Neuronal stem cell (in vitro differentiated cells): ENCODE measurements around the gene GKN1.

Source experiments
- DNase-seq: peaks from one replicate; pipeline ENCODE4 v3.0.0-alpha.2; 2013; ENCODE audit warnings: low spot score
- H2AFZ ChIP-seq: one replicate; pipeline ENCODE4 v1.6.1; 2013; ENCODE audit warnings: mild to moderate bottlenecking, low read length, inconsistent platforms
- H2AK5ac ChIP-seq: 2 replicates; pipeline ENCODE4 v1.6.1; 2013; ENCODE audit warnings: low read depth, mild to moderate bottlenecking, inconsistent platforms, low read length, moderate library complexity, mixed read lengths
- H2BK120ac ChIP-seq: 2 replicates; pipeline ENCODE4 v1.6.1; 2013; ENCODE audit warnings: low read depth, mild to moderate bottlenecking, inconsistent platforms, low read length, moderate library complexity, mixed read lengths
- H2BK12ac ChIP-seq: one replicate; pipeline ENCODE4 v1.6.1; 2013; ENCODE audit warnings: low read length, inconsistent platforms
- H2BK15ac ChIP-seq: 2 replicates; pipeline ENCODE4 v1.6.1; 2013; ENCODE audit warnings: mild to moderate bottlenecking, low read length, inconsistent platforms, mixed read lengths
- H2BK5ac ChIP-seq: one replicate; pipeline ENCODE4 v1.6.1; 2013; ENCODE audit warnings: inconsistent platforms, mild to moderate bottlenecking, low read length, moderate library complexity
- H3K14ac ChIP-seq: one replicate; pipeline ENCODE4 v1.6.1; 2013; ENCODE audit warnings: low read length, inconsistent platforms
- H3K18ac ChIP-seq: 2 replicates; pipeline ENCODE4 v1.6.1; 2013; ENCODE audit warnings: low read length, inconsistent platforms
- H3K23ac ChIP-seq: 2 replicates; pipeline ENCODE4 v1.6.1; 2013; ENCODE audit warnings: low read depth, mild to moderate bottlenecking, mixed read lengths, low read length, inconsistent platforms; ENCODE audit not compliant: poor library complexity
- H3K27ac ChIP-seq: replicated peaks from 3 replicates; pipeline ENCODE4 v1.5.1; 2013; ENCODE audit warnings: low read length, inconsistent platforms
- H3K27me3 ChIP-seq, 3 experiments: 2 replicates each; pipeline ENCODE4 v1.6.1; 2013; ENCODE audit warnings: low read length in 3 of 3, mild to moderate bottlenecking in 2 of 3, inconsistent platforms in 1 of 3, low read depth in 1 of 3, mixed read lengths in 1 of 3, moderate library complexity in 1 of 3; ENCODE audit not compliant: control insufficient read depth in 3 of 3, insufficient read depth in 3 of 3
- H3K36me3 ChIP-seq, 2 donors: replicated peaks in 1 of 2; 2 replicates each; pipeline ENCODE4 v1.6.1; 2013; ENCODE audit warnings: low read length in 2 of 2; ENCODE audit not compliant: control insufficient read depth in 2 of 2, insufficient read depth in 2 of 2
- H3K4ac ChIP-seq: 2 replicates; pipeline ENCODE4 v1.6.1; 2013; ENCODE audit warnings: inconsistent platforms, mild to moderate bottlenecking, low read length, moderate library complexity
- H3K4me1 ChIP-seq, 2 donors: 1 replicate in 1 of 2; 2 replicates in 1 of 2; pipeline ENCODE4 v1.6.1; 2013; ENCODE audit warnings: low read length in 2 of 2, low read depth in 1 of 2; ENCODE audit not compliant: control insufficient read depth in 2 of 2, insufficient read depth in 1 of 2
- H3K4me2 ChIP-seq: one replicate; pipeline ENCODE4 v1.6.1; 2013; ENCODE audit warnings: mild to moderate bottlenecking, low read length, inconsistent platforms; ENCODE audit not compliant: insufficient read depth, poor library complexity, severe bottlenecking
- H3K4me3 ChIP-seq, 2 donors: 2 replicates each; pipeline ENCODE4 v1.5.1; 2013; ENCODE audit warnings: low read length in 2 of 2, mild to moderate bottlenecking in 2 of 2, inconsistent platforms in 1 of 2, moderate library complexity in 1 of 2
- H3K79me1 ChIP-seq: one replicate; pipeline ENCODE4 v1.6.1; 2013; ENCODE audit warnings: low read depth, mild to moderate bottlenecking, inconsistent platforms, low read length, moderate library complexity
- H3K9ac ChIP-seq: one replicate; pipeline ENCODE4 v1.6.1; 2013; ENCODE audit warnings: mild to moderate bottlenecking, low read depth, low read length, inconsistent platforms; ENCODE audit not compliant: poor library complexity
- H3K9me3 ChIP-seq, 2 donors: replicated peaks in 1 of 2; 2 replicates each; pipeline versions ENCODE3 to v1.6.1; 2013; ENCODE audit warnings: low read length in 2 of 2, mild to moderate bottlenecking in 2 of 2, inconsistent platforms in 1 of 2, low read depth in 1 of 2, mixed read lengths in 1 of 2, moderate library complexity in 1 of 2; ENCODE audit not compliant: control insufficient read depth in 2 of 2, insufficient read depth in 1 of 2
- H4K8ac ChIP-seq: one replicate; pipeline ENCODE4 v1.6.1; 2013; ENCODE audit warnings: low read depth, mild to moderate bottlenecking, inconsistent platforms, low read length, moderate library complexity
- H4K91ac ChIP-seq: one replicate; pipeline ENCODE4 v1.6.1; 2013; ENCODE audit warnings: low read length, low read depth, mild to moderate bottlenecking, inconsistent platforms; ENCODE audit not compliant: poor library complexity
- WGBS, 2 donors: extraction: QIAGEN DNeasy Blood & Tissue Kit; methylation state at CpG; one replicate each; pipeline ENCODE4 v1.1.7; 2013; ENCODE audit warnings: missing lambda C conversion rate in 2 of 2, mixed read lengths in 1 of 2; ENCODE audit not compliant: insufficient read length in 2 of 2, insufficient replicate concordance in 1 of 2; ENCODE audit errors: extremely low coverage in 2 of 2; 5-methylcytosine and 5-hydroxymethylcytosine counted together

GKN1 gene

DNA sequence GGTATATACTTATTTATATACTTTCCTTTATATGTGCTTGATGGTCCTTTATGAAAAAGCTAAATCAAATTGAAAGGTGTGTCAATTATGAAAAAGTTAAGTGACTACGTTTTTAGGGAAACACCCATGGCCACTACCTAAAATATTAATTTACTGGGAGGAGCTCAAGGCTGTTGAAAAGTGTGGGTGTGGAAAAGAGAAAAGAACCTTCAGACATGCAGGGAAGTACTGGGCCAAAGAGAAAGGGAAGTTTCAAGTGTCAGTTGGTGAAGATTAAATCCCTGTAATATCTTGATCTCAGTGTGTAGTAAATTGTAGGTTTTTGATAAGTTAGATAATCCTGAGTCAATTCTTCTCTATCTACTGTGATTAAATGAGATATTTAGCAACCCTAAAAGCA is 6.2 kb upstream of the GKN1 start:
- no peak overlapping the region for H3K4ac ChIP-seq
- no peak overlapping the region for H3K27ac ChIP-seq
- no peak overlapping the region for H2AFZ ChIP-seq
- no CpG with 5 or more reads among the region's 1 CpG for whole genome bisulfite sequencing, 2 donors
- H3K27me3 ChIP-seq, result peaks cover 0 to 4% (median 0%) of the 10 kb centered on the region in 3 experiments
- no peak overlapping the region for H4K91ac ChIP-seq
- H2AK5ac ChIP-seq, result no peak overlapping the region
- H2BK5ac ChIP-seq, result no peak overlapping the region
- no peak overlapping the region for H3K23ac ChIP-seq
- H3K4me2 ChIP-seq, result no peak overlapping the region
- H2BK12ac ChIP-seq, result no peak overlapping the region
- no peak overlapping the region for H3K18ac ChIP-seq
- H3K9me3 ChIP-seq, result no peaks in the 10 kb centered on the region
- DNase-seq, result no peak
- no peak overlapping the region for H2BK120ac ChIP-seq
- no peaks in the 10 kb centered on the region for H3K36me3 ChIP-seq
- H3K14ac ChIP-seq, result no peak overlapping the region
- H3K4me1 ChIP-seq, result no peaks in the 10 kb centered on the region
- no peak overlapping the region for H2BK15ac ChIP-seq
- no peak overlapping the region for H3K9ac ChIP-seq
- no peak overlapping the region for H3K4me3 ChIP-seq
- no peaks in the 10 kb centered on the region for H3K79me1 ChIP-seq
- H4K8ac ChIP-seq, result no peak overlapping the region

DNA sequence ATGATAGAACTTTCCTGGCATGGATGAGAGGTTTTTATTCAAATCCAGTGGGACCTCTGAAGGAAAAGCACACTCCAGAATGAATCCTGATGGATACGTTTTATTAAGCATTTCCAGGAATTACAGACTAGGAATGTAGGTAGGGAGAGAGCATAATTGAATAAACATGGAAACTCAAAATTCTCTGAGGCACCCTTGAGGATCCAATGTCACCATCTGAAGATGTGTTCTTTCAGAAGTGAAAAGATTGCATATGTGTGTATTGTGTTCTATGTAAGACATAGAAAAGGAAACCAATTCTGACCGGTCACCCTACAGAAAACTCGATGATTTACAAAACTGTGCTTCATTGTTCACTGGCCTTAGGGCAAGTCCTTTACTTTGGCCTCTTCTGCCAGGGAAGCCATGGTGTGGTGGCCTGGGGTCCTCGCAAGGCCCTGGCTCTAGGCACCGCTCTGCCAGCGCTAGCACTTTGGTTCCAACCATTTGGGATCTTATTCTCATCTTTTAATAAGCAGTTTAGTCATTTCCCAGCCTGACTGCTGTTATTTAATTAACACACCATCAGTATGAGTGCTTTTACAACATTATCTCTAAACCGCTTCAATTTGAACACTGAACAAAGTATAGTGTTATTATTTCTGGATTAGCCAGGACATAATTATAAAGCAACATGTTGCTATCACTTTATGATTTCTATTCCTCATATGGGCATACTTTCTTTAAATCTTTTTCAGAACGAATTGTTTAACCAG is 4.5 kb upstream of the GKN1 start:
- no peak overlapping the region for H3K18ac ChIP-seq
- no peak overlapping the region for H3K23ac ChIP-seq
- no peaks in the 10 kb centered on the region for H3K4me1 ChIP-seq
- H2AFZ ChIP-seq, result no peak overlapping the region
- peaks cover 0 to 7% (median 0%) of the 10 kb centered on the region in 3 experiments for H3K27me3 ChIP-seq
- H3K9me3 ChIP-seq, result no peaks in the 10 kb centered on the region
- H2BK5ac ChIP-seq, result no peak overlapping the region
- no peak overlapping the region for H2AK5ac ChIP-seq
- H2BK15ac ChIP-seq, result no peak overlapping the region
- no peak overlapping the region for H3K14ac ChIP-seq
- no peak overlapping the region for H2BK120ac ChIP-seq
- no peak overlapping the region for H2BK12ac ChIP-seq
- DNase-seq, result no peak
- H4K91ac ChIP-seq, result no peak overlapping the region
- no peaks in the 10 kb centered on the region for H3K36me3 ChIP-seq
- no peak overlapping the region for H3K4ac ChIP-seq
- H4K8ac ChIP-seq, result no peak overlapping the region
- no peak overlapping the region for H3K4me3 ChIP-seq
- WGBS, 2 donors, result no CpG with 5 or more reads among the region's 8 CpGs
- H3K79me1 ChIP-seq, result no peaks in the 10 kb centered on the region
- no peak overlapping the region for H3K9ac ChIP-seq
- H3K27ac ChIP-seq, result no peak overlapping the region
- no peak overlapping the region for H3K4me2 ChIP-seq

DNA sequence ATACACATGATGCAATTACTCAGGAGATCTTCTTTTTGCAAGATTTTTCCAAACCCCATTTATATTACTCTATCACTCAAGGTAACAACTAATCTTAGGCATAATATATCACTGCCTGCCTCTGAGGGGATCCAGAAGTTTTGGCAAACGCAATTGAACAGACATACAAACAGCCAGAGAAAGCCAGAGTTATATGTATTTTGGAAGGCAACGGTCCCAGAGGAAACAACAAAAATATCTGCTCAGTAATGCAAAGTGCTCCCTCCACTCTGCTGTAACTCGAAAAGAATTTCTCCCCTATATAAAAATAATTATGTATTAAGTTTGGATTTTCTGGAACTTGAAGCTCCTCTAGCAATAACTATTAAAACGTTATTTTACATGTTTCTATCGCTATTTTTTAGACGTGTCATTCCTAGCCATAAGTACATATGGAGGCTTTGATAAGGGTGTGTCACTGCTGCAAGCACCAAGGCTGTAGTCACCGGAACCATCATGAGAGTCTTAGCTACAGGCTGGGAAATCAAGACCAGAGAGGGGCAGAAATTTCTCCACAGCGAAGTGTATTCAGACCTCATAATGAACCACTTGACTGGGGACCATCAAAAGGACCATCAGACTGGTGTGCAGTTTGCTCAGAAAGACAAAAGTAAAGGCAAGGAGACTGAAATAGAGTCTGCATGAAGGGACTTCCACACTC is 3.7 kb upstream of the GKN1 start:
- H3K9ac ChIP-seq, result no peak overlapping the region
- H3K14ac ChIP-seq, result no peak overlapping the region
- no peak overlapping the region for H4K8ac ChIP-seq
- H3K18ac ChIP-seq, result no peak overlapping the region
- H2BK15ac ChIP-seq, result no peak overlapping the region
- WGBS, 2 donors, result no CpG with 5 or more reads among the region's 8 CpGs
- no peak overlapping the region for H3K4me3 ChIP-seq
- no peaks in the 10 kb centered on the region for H3K9me3 ChIP-seq
- H3K4me1 ChIP-seq, result no peaks in the 10 kb centered on the region
- no peak overlapping the region for H2BK5ac ChIP-seq
- H3K27me3 ChIP-seq, result peaks cover 0 to 7% (median 0%) of the 10 kb centered on the region in 3 experiments
- H3K23ac ChIP-seq, result no peak overlapping the region
- no peak overlapping the region for H2AFZ ChIP-seq
- H3K36me3 ChIP-seq, result no peaks in the 10 kb centered on the region
- H4K91ac ChIP-seq, result no peak overlapping the region
- no peak for DNase-seq
- no peaks in the 10 kb centered on the region for H3K79me1 ChIP-seq
- no peak overlapping the region for H2AK5ac ChIP-seq
- H2BK12ac ChIP-seq, result no peak overlapping the region
- H3K4me2 ChIP-seq, result no peak overlapping the region
- H3K4ac ChIP-seq, result no peak overlapping the region
- no peak overlapping the region for H3K27ac ChIP-seq
- H2BK120ac ChIP-seq, result no peak overlapping the region

DNA sequence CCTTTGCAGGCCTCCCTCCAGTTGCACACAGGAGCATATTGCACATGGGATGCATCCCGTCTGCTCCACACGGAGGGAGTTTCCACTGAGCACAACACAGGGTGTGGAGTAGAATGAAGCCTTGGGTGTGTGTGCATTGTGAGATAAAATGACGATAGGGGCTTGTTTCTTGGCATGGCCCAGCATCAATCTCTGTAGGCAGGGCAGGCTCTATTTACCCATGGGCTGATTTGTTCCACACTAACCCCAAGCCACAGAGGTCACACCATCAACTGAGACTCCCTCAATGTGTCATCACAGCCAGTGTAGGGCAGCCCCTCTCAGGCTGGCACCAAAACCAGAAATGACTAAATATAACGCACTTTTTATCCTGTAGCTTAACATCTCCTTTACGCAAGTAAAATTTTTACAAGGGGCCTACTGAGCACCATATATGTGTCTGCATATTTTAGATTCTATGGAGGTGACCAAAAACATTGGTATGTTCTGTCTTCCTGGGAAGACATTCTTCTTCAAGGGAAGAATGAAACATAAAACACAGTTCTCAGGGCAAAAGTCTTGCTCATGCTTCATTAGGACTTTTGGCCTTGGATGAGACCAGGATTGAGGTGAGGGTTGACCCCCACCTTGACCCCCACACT is 2.7 kb upstream of the GKN1 start:
- WGBS, 2 donors, result no CpG with 5 or more reads among the region's 5 CpGs
- no peak overlapping the region for H2BK120ac ChIP-seq
- no peak overlapping the region for H3K23ac ChIP-seq
- H3K79me1 ChIP-seq, result no peaks in the 10 kb centered on the region
- H3K4me1 ChIP-seq, result no peaks in the 10 kb centered on the region
- H3K9ac ChIP-seq, result no peak overlapping the region
- no peak for DNase-seq
- H2BK15ac ChIP-seq, result no peak overlapping the region
- no peak overlapping the region for H2AFZ ChIP-seq
- no peak overlapping the region for H3K14ac ChIP-seq
- H2BK12ac ChIP-seq, result no peak overlapping the region
- no peak overlapping the region for H3K4me2 ChIP-seq
- peaks cover 0 to 7% (median 0%) of the 10 kb centered on the region in 3 experiments for H3K27me3 ChIP-seq
- H2AK5ac ChIP-seq, result no peak overlapping the region
- H3K9me3 ChIP-seq, result no peaks in the 10 kb centered on the region
- no peak overlapping the region for H3K4me3 ChIP-seq
- H4K8ac ChIP-seq, result no peak overlapping the region
- no peaks in the 10 kb centered on the region for H3K36me3 ChIP-seq
- no peak overlapping the region for H3K18ac ChIP-seq
- no peak overlapping the region for H4K91ac ChIP-seq
- no peak overlapping the region for H2BK5ac ChIP-seq
- H3K4ac ChIP-seq, result no peak overlapping the region
- no peak overlapping the region for H3K27ac ChIP-seq
